Panc1 (cell line): ENCODE data around the gene DRAXIN. TPM values are rescaled to one million over a fixed set of nuclear protein-coding genes. Genes with fewer than 3 reads are reported as not detected.

Source experiments
- ATAC-seq: fragments of 200-7000 bp; cut with Tn5 transposase; 2 replicates; pipeline ENCODE4 v1.9.1; 2020; ENCODE audit warnings: mild to moderate bottlenecking, moderate library complexity
- BruUV-seq: library from RNA; stranded (reverse); fragments of 400-500 nt; replicated peaks from 2 replicates; lab custom pipeline; 2021; lab: Mats Ljungman, UMichigan
- CTCF ChIA-PET: fragments of 300-600 bp; sonication (Branson Sonifier 250); formaldehyde crosslinking; loops from one replicate; lab custom pipeline; 2022; ENCODE audit warnings: antibody characterized with exemption; lab: Charles Lee
- POLR2A ChIA-PET: fragments of 300-600 bp; sonication (Branson Sonifier 250); formaldehyde crosslinking; loops from one replicate; lab custom pipeline; 2022; ENCODE audit warnings: antibody characterized with exemption; lab: Charles Lee
- DNase-seq: peaks from one replicate; pipeline ENCODE4 v3.0.0-alpha.2; 2010; ENCODE audit warnings: low read depth, low spot score
- H3K27ac ChIP-seq: 2 replicates; pipeline ENCODE4 v1.5.1; 2011; ENCODE audit warnings: mild to moderate bottlenecking, low read length, inconsistent platforms
- H3K27me3 ChIP-seq: fragments of 200-500 bp; sonication (Bioruptor generic); 2 replicates; pipeline ENCODE4 v1.6.0; 2014; ENCODE audit warnings: low read length, inconsistent platforms; ENCODE audit not compliant: control insufficient read depth, insufficient read depth
- H3K36me3 ChIP-seq: fragments of 200-500 bp; sonication (Bioruptor generic); 2 replicates; pipeline ENCODE4 v1.5.1; 2014; ENCODE audit warnings: inconsistent platforms, mild to moderate bottlenecking, low read length, moderate library complexity; ENCODE audit not compliant: control insufficient read depth, insufficient read depth
- H3K4me1 ChIP-seq: 2 replicates; pipeline ENCODE4 v1.5.1; 2011; ENCODE audit warnings: inconsistent platforms, mild to moderate bottlenecking, low read length, moderate library complexity; ENCODE audit not compliant: control insufficient read depth, insufficient read depth
- H3K4me3 ChIP-seq, 2 experiments: 2 replicates each; pipeline ENCODE4 v1.5.1; 2011 to 2012; ENCODE audit warnings: low read depth in 2 of 2, low read length in 2 of 2, mild to moderate bottlenecking in 2 of 2, inconsistent platforms in 1 of 2, moderate library complexity in 1 of 2
- H3K9me3 ChIP-seq: fragments of 200-500 bp; sonication (Bioruptor generic); 2 replicates; pipeline ENCODE4 v1.5.1; 2014; ENCODE audit warnings: low read depth, mild to moderate bottlenecking, inconsistent platforms, low read length, moderate library complexity; ENCODE audit not compliant: control insufficient read depth, insufficient read depth
- CTCF ChIP-seq: fragments of 450-650 bp; IDR thresholded peaks from 2 replicates; pipeline ENCODE4 v1.5.1; 2017; ENCODE audit warnings: mild to moderate bottlenecking
- POLR2AphosphoS5 ChIP-seq: IDR thresholded peaks from 2 replicates; pipeline ENCODE4 v1.6.1; 2012; ENCODE audit warnings: mild to moderate bottlenecking, low read depth, low read length, moderate library complexity
- SIN3A ChIP-seq: IDR thresholded peaks from 2 replicates; pipeline ENCODE4 v1.6.1; 2012; ENCODE audit warnings: low read depth, mild to moderate bottlenecking, low read length, moderate library complexity, borderline replicate concordance; ENCODE audit not compliant: insufficient read depth
- TCF7L2 ChIP-seq: IDR thresholded peaks from 2 replicates; pipeline ENCODE4 v1.6.1; 2011; ENCODE audit warnings: mild to moderate bottlenecking, low read depth, low read length, inconsistent platforms
- in situ Hi-C: cut with HindIII; loops from 2 replicates; pipeline ENCODE4 v1.10.0; 2016; ENCODE audit warnings: low sequenced_read_pairs, low pct_unique_long_range_greater_than_20kb
- intact Hi-C: fragments of 100-400 bp; cut with micrococcal nuclease; formaldehyde crosslinking; loops from one replicate; pipeline ENCODE4 v1.10.0; 2022; ENCODE audit not compliant: unreplicated experiment
- total RNA-seq: library from RNA; stranded (reverse); gene quantifications from one replicate; pipeline ENCODE4 v1.2.1, GENCODE V29; 2021; ENCODE audit not compliant: unreplicated experiment
- TF ChIP-seq, protein P1 (sequence below), 2 experiments: IDR thresholded peaks; 2 replicates each; pipeline ENCODE4 v1.6.1; 2011 to 2012; ENCODE audit warnings: low read depth in 2 of 2, control low read depth in 1 of 2, low read length in 1 of 2, mild to moderate bottlenecking in 1 of 2, moderate library complexity in 1 of 2; ENCODE audit not compliant: insufficient read depth in 1 of 2

DRAXIN gene
- total RNA-seq, 1 experiment from 2014 or later = 0.13 TPM

DNA sequence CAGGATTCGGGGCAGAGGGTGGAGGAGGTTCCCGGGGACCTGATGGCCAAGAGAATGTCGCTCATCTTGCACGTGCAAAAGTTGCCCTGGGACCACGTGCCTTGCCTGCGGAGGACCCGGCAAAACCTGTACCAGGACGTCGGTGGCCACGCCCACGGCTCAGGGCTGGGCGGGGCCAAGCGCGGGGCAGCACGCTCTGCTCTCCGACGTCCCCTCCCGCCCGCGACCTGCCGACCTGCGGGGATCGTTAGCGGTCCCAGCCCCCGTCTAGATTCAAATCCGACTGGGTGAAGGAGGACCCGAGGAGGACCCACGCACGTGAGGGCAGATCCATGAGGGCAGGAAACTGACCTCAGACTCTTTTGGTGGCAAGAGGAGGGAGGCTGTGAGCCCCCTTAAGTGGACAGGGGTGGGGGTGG is 70.5 kb downstream of the DRAXIN start, which contains the start of gene C1orf167:
TSS of gene C1orf167 (plus strand) at position 206 of the 419 bp plus-strand sequence. CDS start 2,208 bp downstream, outside the sequence.
- POLR2A ChIA-PET = interaction anchor here (0.8 kb wide), 1 partner anchor 146 kb away, joined by 3 read pairs; no protein-coding TSS in a partner anchor
- BruUV-seq = no TSS peak
- Histone ChIP-seq H3K4me1 (no peaks in the 10 kb centered on the region), H3K27ac (no peak within 1 kb of the TSS), H3K9me3 (no peaks in the 10 kb centered on the region), H3K27me3 (no peaks in the 10 kb centered on the region), H3K4me3 (no peak within 1 kb of the TSS), H3K36me3 (no peaks in the 10 kb centered on the region)
- CTCF ChIA-PET = no interaction called here
- ATAC-seq (peak; percentile 31; the same call in 1 of the 2 replicates), DNase-seq (no peak)
- in situ Hi-C loops (no loop called here), intact Hi-C loops (no loop called here)
- TF ChIP-seq, protein P1, sequence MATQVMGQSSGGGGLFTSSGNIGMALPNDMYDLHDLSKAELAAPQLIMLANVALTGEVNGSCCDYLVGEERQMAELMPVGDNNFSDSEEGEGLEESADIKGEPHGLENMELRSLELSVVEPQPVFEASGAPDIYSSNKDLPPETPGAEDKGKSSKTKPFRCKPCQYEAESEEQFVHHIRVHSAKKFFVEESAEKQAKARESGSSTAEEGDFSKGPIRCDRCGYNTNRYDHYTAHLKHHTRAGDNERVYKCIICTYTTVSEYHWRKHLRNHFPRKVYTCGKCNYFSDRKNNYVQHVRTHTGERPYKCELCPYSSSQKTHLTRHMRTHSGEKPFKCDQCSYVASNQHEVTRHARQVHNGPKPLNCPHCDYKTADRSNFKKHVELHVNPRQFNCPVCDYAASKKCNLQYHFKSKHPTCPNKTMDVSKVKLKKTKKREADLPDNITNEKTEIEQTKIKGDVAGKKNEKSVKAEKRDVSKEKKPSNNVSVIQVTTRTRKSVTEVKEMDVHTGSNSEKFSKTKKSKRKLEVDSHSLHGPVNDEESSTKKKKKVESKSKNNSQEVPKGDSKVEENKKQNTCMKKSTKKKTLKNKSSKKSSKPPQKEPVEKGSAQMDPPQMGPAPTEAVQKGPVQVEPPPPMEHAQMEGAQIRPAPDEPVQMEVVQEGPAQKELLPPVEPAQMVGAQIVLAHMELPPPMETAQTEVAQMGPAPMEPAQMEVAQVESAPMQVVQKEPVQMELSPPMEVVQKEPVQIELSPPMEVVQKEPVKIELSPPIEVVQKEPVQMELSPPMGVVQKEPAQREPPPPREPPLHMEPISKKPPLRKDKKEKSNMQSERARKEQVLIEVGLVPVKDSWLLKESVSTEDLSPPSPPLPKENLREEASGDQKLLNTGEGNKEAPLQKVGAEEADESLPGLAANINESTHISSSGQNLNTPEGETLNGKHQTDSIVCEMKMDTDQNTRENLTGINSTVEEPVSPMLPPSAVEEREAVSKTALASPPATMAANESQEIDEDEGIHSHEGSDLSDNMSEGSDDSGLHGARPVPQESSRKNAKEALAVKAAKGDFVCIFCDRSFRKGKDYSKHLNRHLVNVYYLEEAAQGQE (IDR thresholded peaks at IDR 0.05; ENCODE audit: insufficient read depth in 1 of 2, low read depth in 2 of 2, low read length in 1 of 2) = no peak
- TF ChIP-seq POLR2AphosphoS5 (no peak), CTCF (no peak), TCF7L2 (no peak), SIN3A (no peak)

DNA sequence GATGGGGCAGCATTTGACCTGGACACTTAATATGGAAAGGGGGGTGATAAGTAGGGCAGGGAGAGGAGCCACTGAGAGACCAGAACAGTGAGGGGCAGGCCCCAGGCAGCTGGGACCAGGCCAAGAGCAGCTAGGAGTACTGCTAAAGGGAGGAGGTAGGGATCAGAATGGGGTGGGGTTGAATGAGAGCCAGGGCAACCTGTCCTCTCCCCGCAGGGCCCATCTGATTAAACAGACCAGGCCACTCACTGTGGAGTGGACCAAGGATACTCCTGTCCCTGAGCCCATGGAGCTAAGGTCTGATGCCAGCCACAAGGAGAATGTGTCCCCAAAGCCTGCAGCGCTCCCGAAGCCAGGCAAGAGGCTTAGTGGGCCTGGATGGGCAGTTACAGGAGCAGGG is 72.6 kb downstream of the DRAXIN start:
- H3K27ac ChIP-seq = no peak overlapping the region
- ChIA-PET POLR2A (no interaction called here), CTCF (interaction anchor here (0.5 kb wide), 1 partner anchor 286 kb away, joined by 3 read pairs; no protein-coding TSS in a partner anchor)
- TF ChIP-seq CTCF = no peak
- TF ChIP-seq SIN3A = no peak
- no peak for TF ChIP-seq TCF7L2
- TF ChIP-seq POLR2AphosphoS5 = no peak
- TF ChIP-seq, protein P1 (IDR thresholded peaks at IDR 0.05; ENCODE audit: insufficient read depth in 1 of 2, low read depth in 2 of 2, low read length in 1 of 2) = no peak
- DNase-seq = no peak
- peak; percentile 44 for ATAC-seq
- no peaks in the 10 kb centered on the region for H3K9me3 ChIP-seq
- in situ Hi-C loops (no loop called here), intact Hi-C loops (no loop called here)
- no peaks in the 10 kb centered on the region for H3K27me3 ChIP-seq
- no peaks in the 10 kb centered on the region for H3K4me1 ChIP-seq
- no peak overlapping the region for H3K4me3 ChIP-seq
- BruUV-seq = no TSS peak
- H3K36me3 ChIP-seq = no peaks in the 10 kb centered on the region
